ENCODE results near the gene SNX5.

The SNX5 gene

DNA sequence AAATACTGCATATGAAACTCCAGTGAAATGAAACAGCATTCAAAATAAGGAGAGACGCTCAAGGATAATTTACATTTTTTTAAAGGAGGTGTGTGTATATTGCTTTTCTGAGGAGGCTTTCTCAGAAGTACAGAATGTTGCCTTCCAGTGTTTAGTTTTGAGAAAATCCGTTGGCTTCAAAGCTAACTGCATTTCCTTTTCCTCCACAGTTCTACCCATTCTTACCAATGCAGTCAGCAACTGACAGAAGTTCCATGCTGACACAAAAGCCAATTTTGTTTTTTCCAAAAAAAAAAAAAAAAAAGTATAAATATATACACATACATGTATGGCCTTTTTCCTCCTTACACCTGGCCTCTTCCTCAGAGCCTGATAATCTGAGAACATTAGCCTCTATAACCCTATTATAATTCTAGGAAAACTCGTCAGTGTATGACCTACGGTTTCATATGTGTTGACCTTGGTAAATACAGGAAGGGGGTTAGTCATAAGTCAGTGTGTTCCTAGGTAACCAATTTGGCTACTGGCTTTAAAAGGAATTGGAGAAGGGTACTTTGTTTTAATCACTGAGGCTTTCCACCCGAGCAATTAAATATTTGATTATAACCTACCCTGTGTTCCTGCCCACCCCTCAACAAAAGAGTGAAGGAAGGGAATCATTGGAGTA is 24.4 kb upstream of the SNX5 start:
- DNase-seq (ENCODE audit: low spot score): no peak

DNA sequence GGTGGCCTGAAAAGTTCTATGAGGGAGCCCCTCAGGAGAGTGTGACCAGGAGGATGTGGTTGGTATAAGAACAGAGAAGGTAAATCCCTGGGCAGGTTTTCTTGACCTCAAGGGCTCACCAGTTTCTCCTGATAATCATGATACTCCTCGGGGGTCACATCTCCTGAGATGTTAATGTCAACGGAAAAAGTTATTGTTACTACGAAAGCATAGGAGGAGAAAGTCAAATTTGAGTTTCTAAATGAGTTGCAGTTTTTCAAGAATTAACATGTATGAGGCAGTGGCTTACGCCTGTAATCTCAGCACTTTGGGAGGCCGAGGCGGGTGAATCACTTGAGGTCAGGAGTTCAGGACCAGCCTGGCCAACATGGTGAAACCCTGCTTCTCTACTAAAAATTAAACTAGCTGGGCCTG is 23.6 kb upstream of the SNX5 start:
- no peak for DNase-seq (ENCODE audit: low spot score)

DNA sequence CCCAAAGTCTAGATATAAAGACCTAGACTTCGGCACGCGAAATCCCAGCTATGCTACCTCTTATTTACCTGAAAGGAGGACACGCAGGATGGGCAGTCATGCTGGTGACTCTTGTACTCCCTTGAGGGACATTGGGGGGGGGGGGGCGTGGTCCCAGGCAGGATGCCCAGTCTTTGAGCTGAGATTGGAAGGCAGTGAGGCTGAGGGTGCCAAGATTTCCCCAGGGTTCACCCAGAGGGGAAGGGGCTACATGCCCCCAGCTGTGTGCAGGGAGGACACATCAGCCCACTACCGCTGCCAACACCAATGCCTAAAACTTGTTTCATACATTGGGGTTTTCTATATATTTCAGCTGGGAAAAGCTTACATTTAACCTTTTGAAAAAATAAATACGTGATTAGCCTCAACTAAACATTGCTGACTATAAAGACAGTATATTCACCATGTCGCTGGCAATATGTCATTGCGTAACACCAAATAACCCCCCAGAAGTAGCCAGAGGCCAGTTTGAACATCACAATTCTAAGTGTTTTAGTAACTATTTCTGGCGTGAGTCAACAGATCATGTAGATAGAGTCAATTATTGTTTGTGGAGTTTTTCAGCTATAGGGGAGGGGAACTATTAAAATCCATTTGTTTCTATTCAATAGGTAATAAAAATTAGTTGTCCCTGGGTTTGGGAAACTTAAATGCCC is 21.8 kb upstream of the SNX5 start:
- no peak for DNase-seq (ENCODE audit: low spot score)

DNA sequence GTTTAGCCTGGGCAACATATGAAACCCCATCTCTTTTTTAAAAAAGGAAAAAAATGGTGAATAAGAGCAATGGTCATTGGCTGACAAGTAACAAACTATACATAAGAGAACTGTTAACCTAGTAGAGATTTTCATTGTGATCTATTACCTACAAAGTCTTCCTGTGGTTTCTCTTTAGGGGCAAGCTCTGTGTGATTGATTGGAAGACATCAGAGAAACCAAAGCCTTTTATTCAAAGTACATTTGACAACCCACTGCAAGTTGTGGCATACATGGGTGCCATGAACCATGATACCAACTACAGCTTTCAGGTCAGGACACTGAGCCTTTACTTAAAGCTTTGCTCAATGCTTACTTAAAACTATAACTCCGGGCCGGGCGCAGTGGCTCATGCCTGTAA is 19.4 kb upstream of the SNX5 start:
- DNase-seq (ENCODE audit: low spot score): no peak

DNA sequence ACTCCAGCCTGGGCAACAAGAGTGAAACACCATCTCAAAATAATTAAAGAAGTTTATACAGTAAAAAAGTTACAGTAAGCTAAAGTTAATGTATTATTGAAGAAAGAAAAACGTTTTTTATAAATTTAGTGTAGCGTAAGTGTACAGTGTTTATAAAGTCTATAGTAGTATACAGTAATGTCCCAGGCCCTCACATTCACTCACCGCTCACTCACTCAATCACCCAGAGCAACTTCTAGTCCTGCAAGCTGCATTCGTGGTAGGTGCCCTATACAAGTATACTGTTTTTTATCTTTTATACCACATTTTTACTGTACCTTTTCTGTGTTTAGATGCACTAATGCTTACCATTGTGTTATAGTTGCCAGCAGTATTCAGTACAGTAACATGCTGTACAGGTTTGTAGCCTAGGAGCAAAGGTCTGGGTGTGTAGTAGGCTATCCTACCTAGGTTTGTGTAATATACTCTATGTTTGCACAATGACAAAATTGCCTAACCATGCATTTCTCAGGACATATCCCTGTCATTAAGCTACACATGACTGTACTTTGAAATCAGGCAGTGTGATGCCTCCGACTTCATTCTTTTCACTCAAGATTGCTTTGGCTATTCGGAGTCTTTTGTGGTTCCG is 16.9 kb upstream of the SNX5 start:
- no peak for DNase-seq (ENCODE audit: low spot score)

DNA sequence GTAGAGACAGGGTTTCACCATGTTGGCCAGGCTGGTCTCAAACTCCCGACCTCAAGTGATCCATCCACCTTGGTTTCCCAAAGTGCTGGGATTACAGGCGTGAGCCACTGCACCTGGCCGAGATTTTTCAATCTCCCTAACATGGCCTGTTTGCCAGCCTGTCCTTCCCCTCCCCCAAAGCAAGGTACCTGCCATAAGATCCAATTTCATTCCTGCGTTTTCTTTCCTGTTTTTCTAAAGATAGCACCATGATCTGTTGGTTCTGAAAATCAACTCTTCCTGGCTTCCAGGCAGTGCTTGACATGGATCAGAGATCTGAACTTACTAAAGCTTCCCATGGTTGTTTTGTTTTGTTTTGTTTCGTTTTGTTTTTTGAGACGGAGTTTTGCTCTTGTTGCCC is 7.7 kb upstream of the SNX5 start:
- DNase-seq (ENCODE audit: low spot score): no peak

DNA sequence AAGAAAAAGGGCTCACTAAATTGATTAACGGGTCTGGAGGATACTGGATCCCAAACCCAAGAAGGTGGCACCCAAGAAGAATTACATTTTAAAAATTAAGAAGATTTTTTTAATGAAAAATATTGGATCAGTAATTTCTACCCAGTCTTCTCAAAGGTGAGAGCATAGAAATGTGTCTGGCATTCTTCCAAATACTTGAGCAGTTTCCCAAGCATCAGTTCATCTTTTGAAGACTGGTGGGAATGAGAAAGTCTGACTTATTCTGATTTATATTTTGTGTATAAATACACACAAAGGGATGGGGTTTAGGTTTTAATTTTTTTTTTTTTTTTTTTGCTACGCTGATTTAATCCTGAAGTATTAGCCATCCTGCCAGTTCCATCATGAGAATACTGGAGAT is 3.5 kb upstream of the SNX5 start:
- peak; percentile 29 for DNase-seq (ENCODE audit: low spot score)

DNA sequence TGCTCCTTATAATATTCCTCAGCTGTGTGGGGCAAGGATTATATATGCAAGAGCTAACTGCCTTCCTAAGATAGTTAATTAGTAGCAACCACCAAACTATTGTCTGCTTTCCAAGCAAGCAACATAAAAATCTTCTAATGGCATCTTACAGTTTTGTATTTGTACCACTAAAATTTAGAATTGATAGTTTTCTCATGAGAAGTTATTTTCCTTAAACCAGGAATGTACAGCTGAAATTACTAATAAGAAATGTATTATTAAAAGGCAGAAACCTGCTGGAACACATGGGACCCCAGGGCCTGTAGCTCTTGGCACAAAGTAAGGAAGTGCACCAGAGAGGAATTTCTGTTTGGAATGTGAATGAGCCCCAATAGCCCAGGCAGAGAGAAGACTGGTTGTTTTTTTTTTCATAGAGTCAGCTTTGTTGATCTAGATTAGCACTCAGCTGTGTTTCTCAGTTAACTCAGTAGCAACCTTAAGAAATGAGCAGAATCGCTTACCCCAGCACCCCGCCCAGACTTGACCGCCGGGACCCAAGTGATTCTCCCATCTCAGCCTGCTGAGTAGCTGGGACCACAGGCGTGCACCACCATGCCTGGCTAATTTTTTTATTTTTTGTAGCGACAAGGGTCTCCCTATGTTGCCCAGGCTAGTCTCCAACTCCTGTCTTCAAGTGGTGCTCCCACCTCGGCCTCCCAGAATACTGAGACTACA is 2.9 kb upstream of the SNX5 start:
- DNase-seq (ENCODE audit: low spot score): peak; percentile 33

DNA sequence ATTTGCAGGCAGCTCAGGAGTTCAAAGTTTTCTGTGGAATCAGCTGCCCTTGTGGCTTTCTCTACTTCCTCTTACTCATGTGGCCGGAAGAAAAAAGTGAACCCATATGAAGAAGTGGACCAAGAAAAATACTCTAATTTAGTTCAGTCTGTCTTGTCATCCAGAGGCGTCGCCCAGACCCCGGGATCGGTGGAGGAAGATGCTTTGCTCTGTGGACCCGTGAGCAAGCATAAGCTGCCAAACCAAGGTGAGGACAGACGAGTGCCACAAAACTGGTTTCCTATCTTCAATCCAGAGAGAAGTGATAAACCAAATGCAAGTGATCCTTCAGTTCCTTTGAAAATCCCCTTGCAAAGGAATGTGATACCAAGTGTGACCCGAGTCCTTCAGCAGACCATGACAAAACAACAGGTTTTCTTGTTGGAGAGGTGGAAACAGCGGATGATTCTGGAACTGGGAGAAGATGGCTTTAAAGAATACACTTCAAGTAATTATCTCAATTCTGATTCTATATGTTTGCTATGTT is 1.4 kb upstream of the SNX5 start:
- DNase-seq (ENCODE audit: low spot score): peak; percentile 50

DNA sequence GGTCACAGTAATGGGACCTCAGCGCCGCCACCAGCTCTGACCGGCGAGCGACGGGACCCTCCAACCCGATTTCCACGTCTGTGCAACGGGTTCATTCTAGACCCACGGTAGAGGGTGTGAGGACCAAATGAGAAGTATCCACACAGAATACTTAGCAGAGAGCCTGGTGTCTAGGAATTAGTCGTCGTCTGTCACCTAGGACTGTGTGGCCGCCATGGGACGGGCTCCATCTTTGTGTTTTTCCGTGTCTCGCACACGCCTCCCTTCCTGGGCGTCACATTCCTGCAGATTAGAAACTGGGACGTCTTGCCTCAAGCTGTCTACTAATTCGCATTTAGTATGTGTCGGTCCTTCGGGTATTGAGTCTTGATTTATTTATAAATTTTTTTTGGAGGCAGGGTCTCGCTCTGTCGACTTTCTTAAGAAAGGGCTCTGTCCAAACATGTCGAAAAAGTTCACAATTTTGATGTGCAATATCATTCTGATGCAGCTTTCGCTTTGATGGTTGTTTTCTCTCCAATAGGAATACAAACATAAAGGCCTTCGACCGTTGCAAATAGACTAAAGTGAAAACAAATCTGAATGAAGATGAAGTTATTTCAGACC is 787 bp upstream of the SNX5 start:
- peak; percentile 64 for DNase-seq (ENCODE audit: low spot score)

DNA sequence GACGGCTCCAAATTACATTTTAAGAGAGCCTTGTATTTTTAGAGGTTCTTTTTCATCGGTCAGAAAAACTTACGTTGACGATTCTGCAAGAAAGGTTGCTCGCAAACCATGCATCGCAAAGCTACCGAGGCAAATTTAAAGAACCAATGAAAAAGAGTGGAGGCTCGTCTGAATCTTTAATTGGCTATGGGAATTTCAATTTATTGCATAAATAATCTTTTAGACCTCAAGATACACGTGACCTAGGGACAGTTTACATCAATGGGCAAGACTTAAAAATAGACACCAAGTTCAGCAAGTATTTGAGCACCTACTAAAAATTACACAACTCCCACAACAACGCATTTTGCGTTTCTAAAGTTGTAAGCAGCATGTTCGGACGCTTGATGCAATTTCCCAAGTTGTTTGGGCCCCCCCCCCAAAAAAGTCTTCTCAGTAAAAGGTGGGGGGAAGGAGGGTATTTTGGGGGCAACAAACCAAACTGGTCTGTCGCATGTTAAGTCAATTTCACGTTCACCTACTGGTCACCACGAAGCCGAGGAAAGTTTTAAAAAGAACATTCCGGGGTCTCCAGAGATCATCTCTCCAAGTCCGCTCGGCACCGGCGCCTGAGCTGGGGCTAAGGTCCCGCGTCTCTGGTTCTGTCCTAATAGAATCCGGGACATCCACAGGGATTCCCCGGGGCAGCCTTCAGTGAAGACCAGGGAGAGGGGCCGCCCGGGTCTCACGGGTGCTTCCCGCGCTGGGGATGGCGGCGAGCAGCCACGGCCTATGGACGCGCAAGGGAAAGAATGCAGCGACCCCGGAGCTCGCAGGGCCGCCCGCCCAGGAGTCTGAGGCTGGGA is 851 bp downstream of the SNX5 start:
- DNase-seq (ENCODE audit: low spot score): peak; percentile 23

DNA sequence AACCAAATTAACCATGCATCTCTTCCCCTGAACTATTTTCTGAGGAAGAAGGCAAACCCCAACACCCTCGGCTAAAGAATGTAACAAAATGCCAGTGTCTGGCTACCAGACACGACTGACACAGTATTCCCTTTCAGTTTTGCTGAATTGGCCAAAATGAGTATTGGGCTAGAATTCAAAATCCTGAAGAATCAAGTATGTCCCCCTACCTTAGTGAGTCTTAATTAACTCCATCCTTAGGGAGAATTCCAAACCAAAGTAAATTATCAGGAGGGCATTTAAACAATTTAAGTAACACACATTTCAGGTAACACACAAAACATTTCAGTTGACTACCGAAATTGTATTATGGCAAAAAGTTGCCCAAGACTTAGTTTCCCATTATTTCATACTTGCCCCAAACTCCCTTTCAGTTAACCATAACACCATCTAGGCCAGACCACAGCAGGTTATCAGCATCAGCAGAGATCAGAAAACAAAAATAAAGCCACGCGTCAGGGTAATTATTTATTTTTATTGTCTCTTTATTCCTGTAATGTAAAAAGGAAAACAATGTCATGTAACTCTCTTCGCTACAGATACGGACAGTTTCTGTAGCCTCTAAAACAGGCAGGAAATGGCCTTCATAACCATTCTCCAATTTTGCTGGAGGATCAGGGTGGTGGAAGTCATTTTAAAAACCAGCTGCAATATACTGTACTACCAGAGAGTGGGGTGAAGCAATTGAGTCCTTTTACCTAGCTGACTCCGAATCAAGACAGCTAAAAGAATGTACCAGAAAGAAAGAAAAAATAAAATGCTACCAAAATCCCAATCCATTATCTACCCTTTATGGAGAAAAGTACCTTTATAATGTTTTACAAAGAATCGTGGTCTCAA is 1.9 kb downstream of the SNX5 start:
- peak; percentile 33 for DNase-seq (ENCODE audit: low spot score)

DNA sequence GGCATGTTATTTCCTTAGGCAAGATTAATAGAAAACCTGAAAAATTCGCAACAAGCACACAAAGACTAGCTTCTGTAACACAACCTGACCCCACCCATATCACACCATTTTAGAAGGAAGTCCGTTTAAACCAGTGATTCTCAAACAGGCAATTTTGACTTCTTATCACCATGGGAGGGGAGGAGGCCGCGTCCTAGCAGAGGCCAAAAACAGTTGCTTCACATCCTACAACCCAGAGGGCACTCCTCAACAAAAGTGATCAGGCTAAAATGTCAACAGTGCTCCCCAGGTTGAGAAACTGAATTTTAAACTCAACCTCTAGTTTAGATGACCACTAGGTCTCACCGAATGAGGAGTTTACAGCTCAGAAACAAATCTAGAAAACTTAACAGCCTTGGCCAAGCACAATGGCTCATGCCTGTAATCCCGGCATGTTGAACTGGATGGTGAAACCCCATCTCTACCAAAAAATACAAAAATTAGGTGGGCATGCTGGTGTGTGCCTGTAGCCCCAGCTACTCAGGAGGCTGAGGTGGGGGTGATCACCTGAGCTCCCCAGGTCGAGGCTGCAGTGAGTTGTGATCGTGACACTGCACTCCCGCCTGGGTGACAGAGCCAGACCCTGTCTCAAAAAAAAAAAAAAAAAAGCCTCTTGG is 3.4 kb downstream of the SNX5 start:
- DNase-seq (ENCODE audit: low spot score): no peak

DNA sequence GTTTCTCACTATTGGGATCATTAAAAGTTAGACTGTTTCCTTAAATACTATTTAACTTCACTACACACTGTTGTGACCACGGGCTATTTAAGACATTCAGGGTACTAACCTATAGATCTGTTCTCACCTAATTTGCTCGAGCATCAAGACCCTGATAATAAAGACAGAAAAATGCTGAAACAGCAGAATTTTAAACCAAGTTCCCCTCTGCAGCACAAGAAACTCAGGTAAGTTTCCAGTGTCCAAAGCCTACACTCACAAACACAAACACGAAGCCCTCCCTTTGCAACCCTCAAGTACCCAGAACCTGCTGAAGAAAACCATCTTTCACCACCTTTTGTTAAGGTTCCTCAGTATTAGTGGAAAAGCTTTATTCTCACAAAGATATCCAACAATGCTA is 4.0 kb downstream of the SNX5 start:
- no peak for DNase-seq (ENCODE audit: low spot score)

DNA sequence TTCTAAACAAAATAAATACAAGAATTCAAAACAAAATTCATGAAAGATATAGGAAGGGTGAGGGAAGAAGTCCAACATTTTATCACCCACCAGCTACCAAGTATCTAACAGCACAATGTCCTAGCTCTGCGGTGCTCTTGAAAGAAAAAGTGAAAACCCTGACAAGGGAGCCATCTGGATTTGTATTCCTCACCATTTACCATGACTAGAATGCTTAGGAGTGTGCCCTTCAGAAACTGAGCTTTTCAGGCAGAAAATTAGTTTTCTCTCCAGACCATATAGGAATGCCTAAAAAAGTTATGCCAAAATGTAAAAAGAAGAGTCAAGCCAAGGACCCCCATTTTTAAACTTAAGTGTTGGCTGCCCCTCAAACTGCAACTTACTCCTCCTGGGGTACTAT is 4.5 kb downstream of the SNX5 start:
- no peak for DNase-seq (ENCODE audit: low spot score)

DNA sequence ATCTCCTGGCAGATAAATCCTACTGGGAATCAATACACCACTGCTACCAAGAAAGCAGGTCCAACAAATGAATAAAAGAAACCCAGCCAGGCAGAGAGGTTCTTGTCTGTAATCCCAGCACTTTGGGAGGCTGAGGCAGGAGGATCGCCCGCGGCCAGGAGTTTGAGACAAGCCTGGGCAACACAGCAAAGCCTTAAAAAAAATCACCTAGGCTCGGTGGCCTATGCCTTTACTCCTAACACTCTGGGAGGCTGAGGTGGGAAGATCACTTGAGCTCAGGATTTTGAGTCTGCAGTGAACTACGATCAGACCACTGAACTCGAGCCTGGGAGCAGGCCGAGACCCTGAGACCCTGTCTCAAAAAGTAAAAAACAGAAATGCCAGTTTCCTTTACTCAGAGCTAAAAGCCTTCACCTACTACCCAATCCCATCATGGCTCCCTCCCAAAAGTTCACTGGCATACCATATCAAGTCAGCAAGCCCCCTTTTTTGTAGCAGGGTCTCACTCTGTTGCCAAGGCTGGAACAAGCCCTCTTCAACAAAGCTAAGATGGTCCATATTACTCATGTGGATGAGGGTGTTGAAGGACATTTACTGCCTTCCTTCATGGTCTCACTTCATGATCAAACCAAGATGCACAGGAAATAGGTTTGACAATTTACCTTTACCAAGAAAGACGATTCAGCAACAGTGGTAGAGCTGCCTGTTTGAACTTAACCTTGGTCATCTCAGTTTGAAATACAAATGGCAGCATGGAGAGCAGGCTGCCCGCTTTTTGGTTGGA is 5.3 kb downstream of the SNX5 start:
- no peak for DNase-seq (ENCODE audit: low spot score)

DNA sequence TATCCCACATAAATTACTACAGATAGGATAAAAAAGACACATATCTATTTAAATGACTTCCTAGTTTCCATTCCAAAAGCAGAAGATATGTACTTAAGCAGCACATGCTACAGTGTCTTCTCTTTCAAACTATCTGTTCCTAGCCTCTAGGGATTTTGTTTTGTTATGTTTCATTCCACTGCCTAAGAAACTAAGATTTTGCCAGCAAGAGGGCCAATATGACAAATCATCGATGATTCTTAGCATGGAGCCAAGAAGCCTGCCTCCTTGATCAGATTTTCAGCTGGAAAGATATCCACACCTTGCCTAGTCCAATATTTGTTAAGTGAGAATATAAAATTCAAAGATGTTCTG is 7.0 kb downstream of the SNX5 start:
- DNase-seq (ENCODE audit: low spot score): no peak

DNA sequence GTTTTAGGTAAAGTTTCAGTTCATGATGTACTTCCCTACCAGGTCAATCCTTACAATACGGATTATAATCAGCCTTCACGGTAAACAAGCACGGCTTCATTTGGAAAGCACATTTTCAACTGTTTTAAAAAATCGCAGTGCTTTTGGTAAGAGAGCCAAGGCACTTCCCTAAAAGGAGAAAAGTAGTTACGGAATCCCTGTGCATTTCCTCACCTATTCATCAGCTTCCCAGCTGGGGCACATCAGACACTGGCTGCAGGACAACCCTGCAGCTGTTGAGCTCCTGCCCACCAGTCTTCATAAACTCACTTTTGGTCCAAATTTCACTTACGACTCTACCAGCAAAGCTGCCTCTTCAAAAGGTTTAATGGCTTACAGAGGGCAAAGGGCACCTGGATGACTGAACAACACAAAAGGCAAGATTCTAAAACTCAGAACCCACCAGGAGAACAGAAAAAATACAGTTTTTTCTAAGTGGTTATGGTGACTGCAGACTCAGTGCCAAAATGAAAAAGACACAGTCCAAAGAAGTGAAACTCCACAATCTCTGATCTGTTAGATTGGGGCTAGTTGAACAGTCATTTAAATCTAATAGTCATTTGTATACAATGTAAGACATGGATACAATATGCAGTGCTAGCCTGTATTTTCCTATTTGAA is 7.5 kb downstream of the SNX5 start:
- DNase-seq (ENCODE audit: low spot score): no peak

Measured in cerebellar cortex (tissue), 1 donor.